Esophagus squamous epithelium (tissue), 5 donors: Measurements from ENCODE around the gene STX18. TPM values are rescaled to one million over a fixed set of nuclear protein-coding genes. Genes with fewer than 3 reads are reported as not detected.

Experiments
- DNase-seq: peaks from one replicate; lab custom pipeline; 2025; lab: John Stamatoyannopoulos, UW
- H3K27ac ChIP-seq, 4 donors: fragments of 200-600 bp; sonication (generic); one replicate each; pipeline ENCODE4 v1.5.1; 2016 to 2019; ENCODE audit warnings: mild to moderate bottlenecking in 1 of 4
- H3K27me3 ChIP-seq, 4 donors: fragments of 200-600 bp; sonication (generic); 1 replicate in 3 of 4; 2 replicates in 1 of 4; pipeline versions ENCODE4 v1.5.1 to v1.6.0; 2017 to 2021; ENCODE audit warnings: antibody characterized with exemption in 1 of 4
- H3K36me3 ChIP-seq, 3 donors: fragments of 200-600 bp; sonication (generic); one replicate each; pipeline ENCODE4 v1.5.1; 2016 to 2019
- H3K4me1 ChIP-seq, 3 donors: fragments of 200-600 bp; sonication (generic); one replicate each; pipeline ENCODE4 v1.5.1; 2017 to 2019
- H3K4me3 ChIP-seq, 4 donors: fragments of 200-600 bp; sonication (generic); 1 replicate in 3 of 4; 2 replicates in 1 of 4; pipeline ENCODE4 v1.5.1; 2016 to 2019; ENCODE audit warnings: mild to moderate bottlenecking in 2 of 4, moderate library complexity in 1 of 4
- H3K9me3 ChIP-seq, 3 donors: fragments of 200-600 bp; sonication (generic); one replicate each; pipeline ENCODE4 v1.5.1; 2016 to 2019
- CTCF ChIP-seq, 6 experiments: fragments of 450-650 bp in 4 of 6; fragments of 200-600 bp in 2 of 6; sonication (generic) in 2 of 6; IDR thresholded peaks; one replicate each; pipeline ENCODE4 v1.5.1; 2016 to 2019; ENCODE audit warnings: antibody characterized with exemption in 6 of 6, mild to moderate bottlenecking in 4 of 6, moderate library complexity in 4 of 6
- POLR2A ChIP-seq, 4 donors: fragments of 450-650 bp; IDR thresholded peaks; one replicate each; pipeline ENCODE4 v1.6.1; 2017; ENCODE audit warnings: antibody characterized with exemption in 4 of 4, mild to moderate bottlenecking in 4 of 4, moderate library complexity in 3 of 4
- WGBS, 2 donors: methylation state at CpG; one replicate each; pipeline ENCODE4 v1.1.5; 2018; 5-methylcytosine and 5-hydroxymethylcytosine counted together
- intact Hi-C: fragments of 100-400 bp; cut with DNase I; formaldehyde crosslinking; loops from one replicate; pipeline ENCODE4 v1.15.0; 2022
- total RNA-seq, 4 donors: library from RNA; depleted of rRNA; stranded (reverse); fragments of >200 nt; gene quantifications; one replicate each; pipeline ENCODE4 v1.1.0, GENCODE V29; 2016
- donor health status: DM: yes; HTN: yes; CAD: no.

The STX18 gene
- total RNA-seq, 4 donors from 2014 or later, result 10.5 to 27.8 (median 19.3) TPM

GRCh38 chr4:4582653-4583052, 40.8 kb upstream of the STX18 start:
- intact Hi-C loops, result no loop called here
- no peaks in the 10 kb centered on the region for H3K36me3 ChIP-seq
- TF ChIP-seq CTCF (IDR thresholded peaks at IDR 0.05), result no peak
- TF ChIP-seq POLR2A (IDR thresholded peaks at IDR 0.05), result no peak
- no peak for DNase-seq
- H3K27me3 ChIP-seq, result no peaks in the 10 kb centered on the region
- H3K27ac ChIP-seq, result no peak overlapping the region
- H3K9me3 ChIP-seq, result no peaks in the 10 kb centered on the region
- no peak overlapping the region for H3K4me3 ChIP-seq
- H3K4me1 ChIP-seq, result no peaks in the 10 kb centered on the region
- 86 to 91% methylated on average over 7 of the region's 7 CpGs for WGBS, 2 donors

- no peak for DNase-seq
- Histone ChIP-seq H3K27me3 (no peaks in the 10 kb centered on the region), H3K4me3 (no peak overlapping the region), H3K4me1 (peaks cover 0 to 3% (median 0%) of the 10 kb centered on the region in 3 donors), H3K36me3 (no peaks in the 10 kb centered on the region), H3K9me3 (no peaks in the 10 kb centered on the region), H3K27ac (no peak overlapping the region)
- intact Hi-C loops, result no loop called here
- TF ChIP-seq POLR2A (IDR thresholded peaks at IDR 0.05), result no peak
- TF ChIP-seq CTCF (IDR thresholded peaks at IDR 0.05), result no peak
- 97 to 100% methylated on average over 2 of the region's 2 CpGs for WGBS, 2 donors
These were observed 38.6 kb upstream of the STX18 start for GRCh38 chr4:4580494-4580893.

- 72 to 73% methylated on average over 5 of the region's 5 CpGs for WGBS, 2 donors
- intact Hi-C loops, result no loop called here
- no peaks in the 10 kb centered on the region for H3K9me3 ChIP-seq
- no peaks in the 10 kb centered on the region for H3K36me3 ChIP-seq
- TF ChIP-seq POLR2A (IDR thresholded peaks at IDR 0.05) (no peak), CTCF (IDR thresholded peaks at IDR 0.05) (no peak)
- DNase-seq, result no peak
- H3K4me3 ChIP-seq, result no peak overlapping the region
- peaks cover 0 to 15% (median 0%) of the 10 kb centered on the region in 3 donors for H3K4me1 ChIP-seq
- no peaks in the 10 kb centered on the region for H3K27me3 ChIP-seq
- H3K27ac ChIP-seq, result no peak overlapping the region
These were observed 37.1 kb upstream of the STX18 start for GRCh38 chr4:4578981-4579380.

- 100% methylated on average over 1 of the region's 1 CpG for WGBS, 2 donors
- TF ChIP-seq POLR2A (IDR thresholded peaks at IDR 0.05) (no peak), CTCF (IDR thresholded peaks at IDR 0.05) (no peak)
- no peak overlapping the region for H3K27ac ChIP-seq
- peaks cover 0 to 15% (median 0%) of the 10 kb centered on the region in 3 donors for H3K4me1 ChIP-seq
- DNase-seq, result no peak
- H3K27me3 ChIP-seq, result no peaks in the 10 kb centered on the region
- no peaks in the 10 kb centered on the region for H3K9me3 ChIP-seq
- no peak overlapping the region for H3K4me3 ChIP-seq
- no peaks in the 10 kb centered on the region for H3K36me3 ChIP-seq
- intact Hi-C loops, result no loop called here
These were observed 35.6 kb upstream of the STX18 start for GRCh38 chr4:4577359-4577875.

- H3K9me3 ChIP-seq, result no peaks in the 10 kb centered on the region
- no peaks in the 10 kb centered on the region for H3K36me3 ChIP-seq
- no peak for DNase-seq
- 47 to 58% methylated on average over 11 to 17 of the region's 71 CpGs for WGBS, 2 donors
- peaks cover 0 to 15% (median 0%) of the 10 kb centered on the region in 3 donors for H3K4me1 ChIP-seq
- TF ChIP-seq CTCF (IDR thresholded peaks at IDR 0.05), result peak in 5 of 6 experiments; percentile 32 to 58 (median 46)
- TF ChIP-seq POLR2A (IDR thresholded peaks at IDR 0.05), result peak in 1 of 4 donors; percentile 7
- H3K27ac ChIP-seq, result peak overlapping the region; percentile 31 to 83 (median 60)
- H3K4me3 ChIP-seq, result peak overlapping the region; percentile 38 to 71 (median 62)
- intact Hi-C loops, result no loop called here
- H3K27me3 ChIP-seq, result no peaks in the 10 kb centered on the region
These were observed 33.7 kb upstream of the STX18 start for GRCh38 chr4:4575284-4576211.
